Thyroid gland (tissue), 4 donors: ENCODE results near the gene B3GNT8.

ENCODE experiments used
- CTCF ChIP-seq, 6 experiments: fragments of 200-600 bp in 3 of 6; fragments of 450-650 bp in 3 of 6; sonication (generic) in 3 of 6; IDR thresholded peaks; one replicate each; pipeline ENCODE4 v1.5.1; 2016 to 2019; ENCODE audit warnings: antibody characterized with exemption in 6 of 6, mild to moderate bottlenecking in 2 of 6, inconsistent platforms in 1 of 6, moderate library complexity in 1 of 6
- POLR2A ChIP-seq, 2 donors: fragments of 450-650 bp; IDR thresholded peaks; one replicate each; pipeline ENCODE4 v1.6.1; 2017; ENCODE audit warnings: antibody characterized with exemption in 2 of 2, mild to moderate bottlenecking in 2 of 2, moderate library complexity in 1 of 2

- peak; percentile 80 to 99 (median 91) for TF ChIP-seq CTCF (IDR thresholded peaks at IDR 0.05)
- TF ChIP-seq POLR2A (IDR thresholded peaks at IDR 0.05), result no peak
These were observed 22.1 kb upstream of the B3GNT8 start for GRCh38 chr19:41449079-41449864.
